Measurements from ENCODE around the gene TNNC2. TPM values are rescaled to one million over a fixed set of nuclear protein-coding genes. Genes with fewer than 3 reads are reported as not detected.

The TNNC2 gene
- total and polyA plus RNA-seq, 2 of the 13 experiments (the other 11 are each of a cell fraction or from before 2014, with no cell fraction given): 1.8 to 4.7 TPM

- no peak for TF ChIP-seq PREB (CRISPR knock-in tag; IDR thresholded peaks at IDR 0.05)
- no peak for TF ChIP-seq EZH2 (conservative IDR thresholded peaks at IDR 0.05; ENCODE audit: low read depth, low read length)
- TF ChIP-seq CBFB (CRISPR knock-in tag; IDR thresholded peaks at IDR 0.05): peak; percentile 73
- TF ChIP-seq ZFP36 (IDR thresholded peaks at IDR 0.05; ENCODE audit: borderline replicate concordance, low read depth, low read length, partially characterized antibody): no peak
- TF ChIP-seq SMARCC2 (IDR thresholded peaks at IDR 0.05): no peak
- 0 out of 2 replicates have a peak, but pooled peaks have one; percentile 19 for TF ChIP-seq AFF4 (CRISPR knock-in tag; IDR thresholded peaks at IDR 0.05)
- peak; percentile 70; the same call in 1 of the 2 replicates for TF ChIP-seq ZNF142 (CRISPR knock-in tag; IDR thresholded peaks at IDR 0.05)
- TF ChIP-seq DNMT1 (CRISPR knock-in tag; IDR thresholded peaks at IDR 0.05): peak; percentile 91
- no peak for TF ChIP-seq ATRX (CRISPR knock-in tag; IDR thresholded peaks at IDR 0.05; ENCODE audit: borderline replicate concordance)
- no peak for TF ChIP-seq SOX6 (IDR thresholded peaks at IDR 0.05)
- TF ChIP-seq SOX6 (CRISPR knock-in tag; IDR thresholded peaks at IDR 0.05): peak; percentile 78
- TF ChIP-seq KLF12 (CRISPR knock-in tag; IDR thresholded peaks at IDR 0.05; ENCODE audit: borderline replicate concordance): peak; percentile 90; the same call in 1 of the 2 replicates
- TF ChIP-seq ZNF121 (CRISPR knock-in tag; IDR thresholded peaks at IDR 0.05): 0 out of 2 replicates have a peak, but pooled peaks have one; percentile 0
- no peak for TF ChIP-seq RARG (CRISPR knock-in tag; IDR thresholded peaks at IDR 0.05; ENCODE audit: low read depth)
- peak; percentile 44; the same call in 1 of the 2 replicates for TF ChIP-seq ZMYM2 (CRISPR knock-in tag; IDR thresholded peaks at IDR 0.05)
- peak; percentile 72 for TF ChIP-seq ZNF883 (CRISPR knock-in tag; IDR thresholded peaks at IDR 0.05; ENCODE audit: not compliant biosample characterization)
- TF ChIP-seq ZNF282 (IDR thresholded peaks at IDR 0.05; ENCODE audit: partially characterized antibody): no peak
- TF ChIP-seq RAD51 (IDR thresholded peaks at IDR 0.05; ENCODE audit: borderline replicate concordance): no peak
- no peak for TF ChIP-seq ZNF841 (CRISPR knock-in tag; IDR thresholded peaks at IDR 0.05; ENCODE audit: borderline replicate concordance)
- 0 out of 2 replicates have a peak, but pooled peaks have one; percentile 22 for TF ChIP-seq ZNF367 (CRISPR knock-in tag; IDR thresholded peaks at IDR 0.05; ENCODE audit: borderline replicate concordance)
Observed at GRCh38 chr20:45857114-45857881, 30.2 kb upstream of the TNNC2 start, which contains the start of the genes ACOT8 and ZSWIM3 (continued).
